GM12891 (cell line): ENCODE measurements around the gene FOXB1.

ENCODE experiments used
- POLR2A ChIP-seq: IDR thresholded peaks from 2 replicates; pipeline ENCODE4 v1.6.1; 2011; ENCODE audit warnings: low read depth, low read length, control low read depth
- POLR2AphosphoS5 ChIP-seq: IDR thresholded peaks from 2 replicates; pipeline ENCODE4 v1.6.1; 2011; ENCODE audit warnings: low read depth, low read length, control low read depth
- POU2F2 ChIP-seq: IDR thresholded peaks from 2 replicates; pipeline ENCODE4 v1.6.1; 2011; ENCODE audit warnings: low read depth, mild to moderate bottlenecking, control low read depth, low read length, moderate library complexity
- TAF1 ChIP-seq: IDR thresholded peaks from 2 replicates; pipeline ENCODE4 v1.6.1; 2011; ENCODE audit warnings: low read depth, low read length, control low read depth

DNA sequence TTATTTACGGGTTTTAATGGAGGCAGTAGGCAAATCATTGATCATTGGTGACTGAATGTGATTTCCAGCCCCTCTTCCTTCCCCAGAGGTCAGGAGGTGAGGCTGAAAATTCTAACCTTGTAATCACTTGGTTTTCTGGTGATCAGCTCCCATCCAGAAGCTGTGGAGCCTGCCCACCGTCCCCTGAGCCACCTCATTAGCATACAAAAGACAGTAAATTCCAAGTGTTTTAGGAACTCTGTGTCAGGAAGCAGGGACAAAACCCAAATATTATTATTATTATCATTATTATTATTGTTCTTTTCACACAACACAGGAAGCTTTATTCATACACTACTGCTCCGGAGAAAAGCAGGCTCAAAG, 18.2 kb downstream of the FOXB1 start:
- TF ChIP-seq POLR2A (no peak), POLR2AphosphoS5 (no peak), TAF1 (no peak), POU2F2 (no peak)
